GM19397 (cell line): ENCODE results near the gene TMEM222.
"Not testable (repeated sequence)": the region's sequence is repeated elsewhere in the genome, so short reads cannot be mapped to it uniquely, and the experiment has no call there.

Source experiments
- ATAC-seq: cut with Tn5 transposase; IDR thresholded peaks from one replicate; pipeline ENCODE4 v1.9.1; 2021; ENCODE audit warnings: mild to moderate bottlenecking, moderate library complexity; ENCODE audit not compliant: unreplicated experiment

Gene TMEM222

GRCh38 chr1:27377760-27378495, 56.0 kb downstream of the TMEM222 start:
- ATAC-seq = no peak

GRCh38 chr1:27379564-27380122, 57.7 kb downstream of the TMEM222 start:
- ATAC-seq = no peak

GRCh38 chr1:27380224-27380623, 58.3 kb downstream of the TMEM222 start:
- ATAC-seq = no peak

- ATAC-seq = no peak
These were observed 59.1 kb downstream of the TMEM222 start for GRCh38 chr1:27380766-27381733.

- ATAC-seq = no peak
These were observed 60.2 kb downstream of the TMEM222 start for GRCh38 chr1:27381969-27382762.

- no peak for ATAC-seq
These were observed 61.2 kb downstream of the TMEM222 start, which contains the start of gene CD164L2 for GRCh38 chr1:27383039-27383605. Gene CD164L2 (minus strand): TSS chr1:27383333. CDS start chr1:27383239, 94 bp downstream.

GRCh38 chr1:27383661-27384060, 61.7 kb downstream of the TMEM222 start:
- no peak for ATAC-seq

GRCh38 chr1:27384797-27385196, 62.8 kb downstream of the TMEM222 start:
- not testable (repeated sequence) for ATAC-seq
